Kidney (tissue), 14 donors: Measurements from ENCODE around the gene CTDNEP1. TPM values are rescaled to one million over a fixed set of nuclear protein-coding genes. Genes with fewer than 3 reads are reported as not detected.

Experiments
- DNase-seq, 5 donors: peaks; one replicate each; pipeline ENCODE4 v3.0.0-alpha.2; 2013 to 2020
- FAIRE-seq: peaks from 2 replicates; lab custom pipeline; 2012; peaks lifted over from hg19 to GRCh38; lab: Jason Lieb, UNC
- H3K27ac ChIP-seq, 2 donors: one replicate each; pipeline ENCODE4 v1.7.0; 2013; ENCODE audit warnings: low read depth in 2 of 2, low read length in 2 of 2, inconsistent platforms in 1 of 2
- H3K27me3 ChIP-seq: one replicate; pipeline ENCODE4 v1.7.1; 2013; ENCODE audit warnings: low read length, inconsistent platforms; ENCODE audit not compliant: control insufficient read depth, insufficient read depth
- H3K36me3 ChIP-seq, 3 donors: one replicate each; pipeline versions ENCODE4 v1.7.0 to v1.7.1; 2013; ENCODE audit warnings: low read length in 3 of 3, control low read depth in 1 of 3, inconsistent platforms in 1 of 3; ENCODE audit not compliant: insufficient read depth in 3 of 3, control insufficient read depth in 2 of 3
- H3K4me1 ChIP-seq, 3 donors: one replicate each; pipeline versions ENCODE4 v1.7.0 to v1.7.1; 2013; ENCODE audit warnings: low read length in 3 of 3, inconsistent platforms in 1 of 3, low read depth in 1 of 3; ENCODE audit not compliant: control insufficient read depth in 2 of 3, insufficient read depth in 2 of 3
- H3K4me3 ChIP-seq, 3 donors: one replicate each; pipeline versions ENCODE4 v1.7.0 to v1.8.1; 2013; ENCODE audit warnings: low read length in 3 of 3, control low read depth in 1 of 3, inconsistent platforms in 1 of 3
- H3K9ac ChIP-seq, 3 donors: one replicate each; pipeline versions ENCODE4 v1.7.0 to v1.7.1; 2013; ENCODE audit warnings: low read length in 3 of 3, control low read depth in 1 of 3, inconsistent platforms in 1 of 3
- H3K9me3 ChIP-seq, 3 donors: one replicate each; pipeline versions ENCODE4 v1.7.0 to v1.7.1; 2013; ENCODE audit warnings: low read length in 3 of 3, control low read depth in 1 of 3, inconsistent platforms in 1 of 3; ENCODE audit not compliant: control insufficient read depth in 2 of 3, insufficient read depth in 1 of 3
- intact Hi-C: fragments of 100-400 bp; cut with DNase I; formaldehyde crosslinking; loops from one replicate; pipeline ENCODE4 v1.11.1; 2022
- polyA plus RNA-seq: library from polyadenylated mRNA; stranded (reverse); fragments of 350-450 nt; fragmentation: Illumina TruSeq; extraction: RNeasy Lipid Tissue Mini Kit (QIAGEN cat#74804); gene quantifications from one replicate; pipeline ENCODE4 v1.2.3, GENCODE V29; 2014; ENCODE audit warnings: low read depth, low replicate concordance; ENCODE audit not compliant: insufficient read depth
- total RNA-seq: library from RNA; stranded (reverse); fragmentation: NEBNext Ultra II Directional; extraction: Animal tissue kit (Norgen Biotek cat#: 25700); gene quantifications from one replicate; pipeline ENCODE4 v1.2.1, GENCODE V29; 2021
- TF ChIP-seq, protein P1 (sequence below): IDR thresholded peaks from 3 replicates; pipeline ENCODE4 v1.5.1; 2012; ENCODE audit warnings: mild to moderate bottlenecking, moderate library complexity, borderline replicate concordance; ENCODE audit not compliant: insufficient read depth; ENCODE audit errors: extremely low read depth
- donor health status: control.
- donor health status: control.
- donor health status: control.
- donor health status: control.
- donor health status: control.
- donor health status: DM: yes; HTN: yes; CAD: no.
- donor health status: Normal renal cell carcinoma (clear cell type).

CTDNEP1 gene
- total and polyA plus RNA-seq, 2 donors from 2014 or later = 113 to 124 TPM

DNA sequence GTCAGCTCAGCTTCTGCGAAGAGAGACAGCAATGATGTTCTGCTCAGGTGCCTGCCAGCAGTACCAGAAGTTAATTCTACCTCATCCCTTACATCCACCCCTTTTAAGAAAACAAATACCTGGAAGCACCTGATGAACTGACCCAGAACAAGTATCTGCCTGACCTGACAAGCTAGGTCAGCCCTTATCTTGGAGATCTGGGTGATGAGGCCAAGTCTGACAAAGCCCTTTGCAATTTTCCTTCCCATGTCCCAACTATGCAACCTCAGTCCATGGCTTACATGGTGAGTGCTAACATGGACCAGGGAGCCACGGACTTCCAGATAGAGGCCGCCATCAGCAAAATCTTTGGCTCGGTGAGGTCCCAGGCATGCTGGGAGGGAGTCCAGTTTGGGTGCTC is 28.2 kb downstream of the CTDNEP1 start:
- FAIRE-seq (no peak), DNase-seq (no peak)
- TF ChIP-seq, protein P1, sequence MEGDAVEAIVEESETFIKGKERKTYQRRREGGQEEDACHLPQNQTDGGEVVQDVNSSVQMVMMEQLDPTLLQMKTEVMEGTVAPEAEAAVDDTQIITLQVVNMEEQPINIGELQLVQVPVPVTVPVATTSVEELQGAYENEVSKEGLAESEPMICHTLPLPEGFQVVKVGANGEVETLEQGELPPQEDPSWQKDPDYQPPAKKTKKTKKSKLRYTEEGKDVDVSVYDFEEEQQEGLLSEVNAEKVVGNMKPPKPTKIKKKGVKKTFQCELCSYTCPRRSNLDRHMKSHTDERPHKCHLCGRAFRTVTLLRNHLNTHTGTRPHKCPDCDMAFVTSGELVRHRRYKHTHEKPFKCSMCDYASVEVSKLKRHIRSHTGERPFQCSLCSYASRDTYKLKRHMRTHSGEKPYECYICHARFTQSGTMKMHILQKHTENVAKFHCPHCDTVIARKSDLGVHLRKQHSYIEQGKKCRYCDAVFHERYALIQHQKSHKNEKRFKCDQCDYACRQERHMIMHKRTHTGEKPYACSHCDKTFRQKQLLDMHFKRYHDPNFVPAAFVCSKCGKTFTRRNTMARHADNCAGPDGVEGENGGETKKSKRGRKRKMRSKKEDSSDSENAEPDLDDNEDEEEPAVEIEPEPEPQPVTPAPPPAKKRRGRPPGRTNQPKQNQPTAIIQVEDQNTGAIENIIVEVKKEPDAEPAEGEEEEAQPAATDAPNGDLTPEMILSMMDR = no peak
- intact Hi-C loops = no loop called here
- Histone ChIP-seq H3K27ac (peak overlapping the region in 1 of 2 donors; percentile 28), H3K4me3 (no peak overlapping the region), H3K4me1 (peaks cover 4 to 41% (median 28%) of the 10 kb centered on the region in 3 donors), H3K27me3 (no peaks in the 10 kb centered on the region), H3K36me3 (peaks cover 5 to 55% (median 38%) of the 10 kb centered on the region in 3 donors), H3K9ac (no peak overlapping the region), H3K9me3 (no peaks in the 10 kb centered on the region)

DNA sequence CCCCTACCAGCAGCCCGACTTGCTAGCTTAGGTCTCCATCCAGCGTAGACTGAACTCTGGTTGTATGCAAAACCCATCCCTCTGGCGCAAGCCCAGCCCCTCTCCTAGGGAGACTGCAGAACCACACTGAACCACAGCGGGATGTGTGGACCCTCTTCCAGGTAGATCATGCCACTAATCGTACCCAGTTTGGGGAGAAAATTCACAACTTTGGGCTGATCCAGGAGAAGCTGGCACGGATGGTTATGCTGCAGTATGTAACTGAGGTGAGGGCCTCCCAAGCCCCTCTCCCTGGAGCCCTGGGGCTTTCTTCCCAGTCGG is 28.6 kb downstream of the CTDNEP1 start:
- Histone ChIP-seq H3K4me3 (no peak overlapping the region), H3K36me3 (peaks cover 5 to 51% (median 33%) of the 10 kb centered on the region in 3 donors), H3K27ac (peak overlapping the region in 1 of 2 donors; percentile 4), H3K9me3 (no peaks in the 10 kb centered on the region), H3K4me1 (peaks cover 4 to 43% (median 29%) of the 10 kb centered on the region in 3 donors), H3K27me3 (no peaks in the 10 kb centered on the region), H3K9ac (peak overlapping the region in 1 of 3 donors; percentile 12)
- intact Hi-C loops = no loop called here
- no peak for DNase-seq
- TF ChIP-seq, protein P1 = no peak
- no peak for FAIRE-seq

DNA sequence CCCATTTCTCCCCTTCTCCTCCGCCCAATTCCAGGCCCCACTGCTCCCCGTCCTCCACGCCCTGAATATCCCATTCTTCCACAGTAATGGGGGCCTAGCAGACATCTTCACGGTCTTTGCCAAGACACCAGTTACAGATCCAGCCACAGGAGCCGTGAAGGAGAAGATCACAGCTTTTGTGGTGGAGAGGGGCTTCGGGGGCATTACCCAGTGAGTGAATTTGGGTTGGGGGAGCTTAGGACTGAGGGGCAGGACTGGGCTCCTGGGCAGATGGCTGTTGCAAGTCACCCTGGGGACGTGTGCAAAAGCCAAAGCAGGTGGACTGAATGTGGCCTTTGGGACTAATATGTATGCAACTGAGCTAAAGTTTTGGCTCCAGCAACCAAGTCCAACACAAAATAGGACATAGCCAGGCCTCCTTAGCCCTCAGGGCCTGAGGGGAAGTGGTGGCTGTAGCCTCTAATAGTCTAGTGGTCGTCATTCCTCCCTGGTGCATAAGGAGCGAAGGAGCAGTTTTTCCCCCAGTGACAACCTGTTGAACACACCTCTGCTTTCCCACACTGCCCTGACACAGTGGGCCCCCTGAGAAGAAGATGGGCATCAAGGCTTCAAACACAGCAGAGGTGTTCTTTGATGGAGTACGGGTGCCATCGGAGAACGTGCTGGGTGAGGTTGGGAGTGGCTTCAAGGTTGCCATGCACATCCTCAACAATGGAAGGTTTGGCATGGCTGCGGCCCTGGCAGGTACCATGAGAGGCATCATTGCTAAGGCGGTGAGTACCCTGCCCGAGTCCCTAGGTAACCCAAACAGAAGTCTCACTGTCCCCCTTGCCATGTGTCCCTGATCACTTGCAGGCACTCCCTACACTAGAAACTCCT is 29.2 kb downstream of the CTDNEP1 start:
- H3K9ac ChIP-seq = peak overlapping the region in 2 of 3 donors; percentile 24 to 99
- no peaks in the 10 kb centered on the region for H3K9me3 ChIP-seq
- H3K4me1 ChIP-seq = peaks cover 4 to 46% (median 29%) of the 10 kb centered on the region in 3 donors
- intact Hi-C loops = no loop called here
- no peak overlapping the region for H3K4me3 ChIP-seq
- DNase-seq (peak in 1 of 5 donors; percentile 45), FAIRE-seq (no peak)
- no peaks in the 10 kb centered on the region for H3K27me3 ChIP-seq
- TF ChIP-seq, protein P1 = no peak
- H3K27ac ChIP-seq = peak overlapping the region; percentile 4 to 28
- H3K36me3 ChIP-seq = peaks cover 5 to 47% (median 33%) of the 10 kb centered on the region in 3 donors
